Measurements from ENCODE around the gene NAP1L4. TPM values are rescaled to one million over a fixed set of nuclear protein-coding genes. Genes with fewer than 3 reads are reported as not detected.

Gene NAP1L4
- total and polyA plus RNA-seq, 7 donors = 121 to 153 (median 143) TPM

DNA sequence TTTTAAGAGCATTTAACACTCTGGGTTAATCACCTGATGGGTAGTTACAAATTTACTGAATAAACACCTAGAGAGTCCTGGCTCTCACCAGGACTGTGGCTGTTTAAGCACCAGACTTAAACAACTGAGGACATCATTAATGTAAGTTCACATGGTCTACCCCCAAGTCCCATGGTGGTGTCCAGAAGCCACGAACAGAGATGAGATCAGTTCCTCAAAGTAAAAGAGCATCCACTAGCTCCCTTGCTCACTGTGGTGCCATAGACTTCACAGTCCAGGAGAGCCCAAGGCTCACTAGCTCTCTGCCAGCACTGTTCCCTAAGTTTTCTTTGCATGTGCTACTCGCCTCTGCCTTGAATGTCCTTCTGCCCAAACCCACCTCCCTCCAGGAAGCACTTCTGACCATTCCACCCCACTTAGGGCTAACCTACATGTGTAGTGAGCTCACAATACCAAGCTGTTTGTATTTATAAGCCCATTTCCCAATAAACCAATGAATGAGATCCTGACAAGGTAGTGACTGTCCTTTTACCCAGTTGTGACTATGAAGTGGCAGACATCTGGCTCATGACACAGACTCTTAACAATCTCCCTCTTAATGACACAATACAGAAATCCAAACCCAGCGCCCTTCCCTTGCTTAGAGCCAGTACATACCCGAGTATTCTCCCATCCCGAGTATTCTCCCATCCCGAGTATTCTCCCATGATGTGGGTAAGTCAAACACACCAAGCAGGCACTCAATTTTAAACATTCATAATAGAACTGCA is 15.7 kb downstream of the NAP1L4 start:
- Histone ChIP-seq H3K4me3 (no peak overlapping the region), H3K36me3 (ENCODE audit: insufficient read depth in 1 of 2, low read depth in 1 of 2) (peaks cover 11 to 80% of the 10 kb centered on the region in 2 donors), H3K9me3 (no peaks in the 10 kb centered on the region), H3K4me1 (peaks cover 6% of the 10 kb centered on the region), H3K27me3 (ENCODE audit: insufficient read depth in 3 of 3, low read length in 2 of 3) (no peaks in the 10 kb centered on the region), H3K27ac (no peak overlapping the region)
- WGBS, 3 donors = 76 to 87% (median 79%) methylated on average over 6 of the region's 6 CpGs
- no peak for TF ChIP-seq CTCF (IDR thresholded peaks at IDR 0.05)
- peak; percentile 28 to 67 (median 62) for ATAC-seq
- no peak for DNase-seq
- intact Hi-C loops (cut with DNase I) = loop anchor here in 1 of 2 donors (5.0 kb wide), 1 partner anchor 46 kb away; no protein-coding TSS in a partner anchor

DNA sequence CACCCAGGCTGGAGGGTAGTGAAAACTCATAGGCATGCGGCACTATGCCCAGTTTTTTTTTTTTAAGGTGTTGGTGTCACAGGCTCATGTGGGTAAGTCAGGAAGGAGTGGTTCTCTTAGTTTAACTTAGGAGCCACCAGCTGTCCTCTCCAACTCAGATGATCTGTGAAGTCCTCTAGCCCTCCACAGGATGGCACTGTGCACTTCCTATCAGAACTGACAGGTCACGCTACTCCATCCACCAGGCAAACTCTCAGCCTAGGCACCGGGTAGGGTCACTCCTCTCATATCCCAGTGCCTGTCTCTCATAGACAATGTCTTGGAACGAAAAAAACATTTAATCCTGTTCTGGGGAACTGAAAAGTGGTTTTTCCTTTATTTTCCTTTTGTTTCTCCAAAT is 16.5 kb downstream of the NAP1L4 start:
- no peak for DNase-seq
- WGBS, 3 donors = 80 to 94% (median 86%) methylated on average over 4 of the region's 4 CpGs

GRCh38 chr11:2974272-2974671 is 17.9 kb downstream of the NAP1L4 start:
- Histone ChIP-seq H3K4me3 (no peak overlapping the region), H3K9me3 (no peaks in the 10 kb centered on the region), H3K27ac (no peak overlapping the region), H3K27me3 (ENCODE audit: insufficient read depth in 3 of 3, low read length in 2 of 3) (no peaks in the 10 kb centered on the region), H3K4me1 (peaks cover 6% of the 10 kb centered on the region), H3K36me3 (ENCODE audit: insufficient read depth in 1 of 2, low read depth in 1 of 2) (peaks cover 25 to 97% of the 10 kb centered on the region in 2 donors)
- intact Hi-C loops (cut with DNase I) = no loop called here
- DNase-seq = no peak
- no peak for TF ChIP-seq CTCF (IDR thresholded peaks at IDR 0.05)
- 97 to 99% (median 99%) methylated on average over 3 of the region's 3 CpGs for WGBS, 3 donors
- ATAC-seq = no peak

More for the DNA sequence above, 16.5 kb downstream of the NAP1L4 start:
- ATAC-seq = peak; percentile 74 to 82 (median 80)
- peak; percentile 48 for TF ChIP-seq CTCF (IDR thresholded peaks at IDR 0.05)
- H3K36me3 ChIP-seq (ENCODE audit: insufficient read depth in 1 of 2, low read depth in 1 of 2) = peaks cover 16 to 89% of the 10 kb centered on the region in 2 donors
- intact Hi-C loops (cut with DNase I) = loop anchor here in 1 of 2 donors (5.0 kb wide), 1 partner anchor 47 kb away; no protein-coding TSS in a partner anchor
- no peak overlapping the region for H3K27ac ChIP-seq
- H3K9me3 ChIP-seq = no peaks in the 10 kb centered on the region
- H3K4me1 ChIP-seq = peaks cover 6% of the 10 kb centered on the region
- H3K27me3 ChIP-seq (ENCODE audit: insufficient read depth in 3 of 3, low read length in 2 of 3) = no peaks in the 10 kb centered on the region
- H3K4me3 ChIP-seq = no peak overlapping the region

DNA sequence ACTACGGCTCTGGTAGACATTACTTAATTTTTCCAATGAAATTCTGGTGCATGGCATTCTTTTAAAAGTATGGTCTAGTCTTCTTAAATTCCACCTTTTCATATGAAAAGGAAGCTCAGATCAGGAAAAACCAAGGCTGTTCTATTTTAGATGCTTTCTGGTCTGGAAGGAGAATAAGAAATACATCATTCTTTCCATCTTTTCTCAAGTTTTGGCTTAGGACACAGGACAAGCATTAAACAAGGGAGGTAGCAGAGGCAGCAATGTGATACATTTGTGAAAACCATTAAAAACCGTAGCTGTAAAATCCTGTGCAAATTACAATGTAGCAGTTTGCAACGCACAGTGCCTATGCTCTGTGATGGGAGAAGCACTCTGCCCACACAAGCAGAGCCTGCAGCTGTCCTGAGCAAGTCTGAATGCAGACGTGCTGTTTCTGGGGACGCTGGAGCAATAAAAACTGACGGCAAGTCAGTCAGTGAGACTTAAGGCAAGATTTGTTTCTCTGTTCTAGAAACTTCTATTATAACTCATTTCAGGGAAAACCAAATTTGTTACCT is 23.7 kb downstream of the NAP1L4 start:
- no peak for DNase-seq
- TF ChIP-seq CTCF (IDR thresholded peaks at IDR 0.05) = no peak
- no peak overlapping the region for H3K4me3 ChIP-seq
- 61 to 71% (median 71%) methylated on average over 6 of the region's 6 CpGs for WGBS, 3 donors
- H3K27ac ChIP-seq = no peak overlapping the region
- intact Hi-C loops (cut with DNase I) = no loop called here
- no peak for ATAC-seq
- no peaks in the 10 kb centered on the region for H3K4me1 ChIP-seq
- H3K9me3 ChIP-seq = no peaks in the 10 kb centered on the region
- H3K27me3 ChIP-seq (ENCODE audit: insufficient read depth in 3 of 3, low read length in 2 of 3) = no peaks in the 10 kb centered on the region
- H3K36me3 ChIP-seq (ENCODE audit: insufficient read depth in 1 of 2, low read depth in 1 of 2) = peaks cover 30 to 99% of the 10 kb centered on the region in 2 donors
